Measurements from ENCODE around the gene STAM2.
"Not testable (repeated sequence)": the region's sequence is repeated elsewhere in the genome, so short reads cannot be mapped to it uniquely, and the experiment has no call there.

The STAM2 gene

DNA sequence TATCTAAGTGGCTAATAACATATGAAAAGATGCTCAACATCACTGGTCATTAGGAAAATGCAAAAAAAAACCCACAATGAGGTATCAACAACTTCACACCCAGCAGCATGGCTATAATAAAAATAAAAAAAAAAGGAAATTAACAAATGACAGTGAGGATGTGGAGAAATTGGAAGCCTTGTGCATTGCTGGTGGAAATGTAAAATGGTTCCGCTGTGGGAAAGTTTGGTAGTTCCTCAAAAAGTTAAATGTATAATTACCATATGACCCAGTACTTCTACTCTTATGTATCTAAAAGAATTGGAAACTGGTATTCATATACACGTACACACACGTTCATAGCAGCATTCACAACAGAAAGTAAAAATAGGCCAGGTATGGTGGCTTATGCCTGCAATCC lies 61.2 kb downstream of the STAM2 start:
- no peak for DNase-seq (ENCODE audit: low read depth in 2 of 3, low spot score in 1 of 3)

DNA sequence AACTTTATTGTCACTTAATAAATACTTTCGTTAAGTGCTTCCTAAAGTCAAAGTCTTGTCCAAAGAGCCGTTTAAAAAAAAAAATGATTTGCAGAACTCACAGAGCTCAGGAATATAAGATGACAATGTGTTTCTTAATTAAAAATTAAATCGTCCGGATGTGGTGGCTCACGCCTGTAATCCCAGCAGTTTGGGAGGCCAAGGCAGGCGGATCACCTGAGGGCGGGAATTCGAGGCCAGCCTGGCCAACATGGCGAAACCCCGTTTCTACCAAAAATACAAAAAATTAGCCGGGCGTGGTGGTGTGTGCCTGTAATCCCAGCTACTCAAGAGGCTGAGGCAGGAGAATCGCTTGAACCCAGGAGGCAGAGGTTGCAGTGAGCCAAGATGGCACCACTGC lies 68.4 kb downstream of the STAM2 start:
- DNase-seq (ENCODE audit: low read depth in 2 of 3, low spot score in 1 of 3), result not testable (repeated sequence)

DNA sequence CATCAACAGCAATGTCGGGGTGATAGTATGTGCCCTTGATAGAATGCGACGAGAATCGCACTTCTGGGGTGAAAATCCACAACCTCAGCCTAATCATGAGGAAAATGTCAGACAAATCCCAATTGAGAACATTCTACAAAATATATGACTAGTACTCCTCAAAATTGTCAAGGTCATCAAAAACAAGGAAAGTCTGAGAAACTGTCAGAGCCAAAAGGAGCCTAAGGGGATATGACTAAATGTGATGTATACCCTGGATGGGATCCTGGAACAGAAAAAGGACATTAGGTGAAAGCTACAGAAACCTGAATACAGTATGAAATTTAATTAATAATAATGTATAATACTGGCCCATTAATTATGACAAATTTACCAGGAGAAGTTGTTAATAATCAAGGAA lies 69.1 kb downstream of the STAM2 start:
- no peak for DNase-seq (ENCODE audit: low read depth in 2 of 3, low spot score in 1 of 3)

DNA sequence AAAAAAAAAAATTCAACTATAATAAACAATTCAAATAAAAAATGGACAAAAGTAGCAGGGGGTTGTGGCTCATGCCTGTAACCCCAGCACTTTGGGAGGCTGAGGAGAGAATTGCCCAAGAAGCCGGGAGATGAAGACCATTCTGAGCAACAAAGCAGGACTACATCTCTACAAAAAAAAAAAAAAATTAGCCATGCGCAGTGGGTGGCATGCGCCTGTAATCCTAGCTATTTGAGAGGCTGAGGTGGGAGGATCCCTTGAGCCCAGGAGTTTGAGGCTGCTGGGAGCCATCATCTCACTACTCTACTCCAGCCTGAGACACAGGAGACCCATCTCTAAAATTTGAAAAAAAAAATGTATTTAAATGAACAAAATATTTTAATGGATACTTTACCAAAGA lies 72.3 kb downstream of the STAM2 start:
- DNase-seq (ENCODE audit: low read depth in 2 of 3, low spot score in 1 of 3), result no peak

DNA sequence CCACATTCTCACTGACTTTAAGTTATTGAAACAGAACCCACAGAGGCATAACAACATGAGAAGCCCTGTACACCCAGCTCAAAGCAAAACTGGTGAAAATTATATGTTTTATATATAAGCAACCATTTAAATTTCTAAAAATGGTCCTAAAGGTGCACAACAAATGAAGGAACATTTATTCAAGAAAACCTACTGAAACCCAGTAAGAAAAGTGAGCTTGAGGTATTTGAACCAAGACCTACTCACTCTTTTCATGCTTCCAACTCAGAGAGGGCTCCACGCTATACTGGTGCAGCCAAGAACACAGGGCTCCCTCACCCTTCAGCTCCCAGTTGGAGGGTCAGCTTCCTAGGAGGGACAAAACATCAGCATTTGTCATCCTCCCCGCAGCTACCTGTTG lies 74.6 kb downstream of the STAM2 start:
- no peak for DNase-seq (ENCODE audit: low read depth in 2 of 3, low spot score in 1 of 3)

DNA sequence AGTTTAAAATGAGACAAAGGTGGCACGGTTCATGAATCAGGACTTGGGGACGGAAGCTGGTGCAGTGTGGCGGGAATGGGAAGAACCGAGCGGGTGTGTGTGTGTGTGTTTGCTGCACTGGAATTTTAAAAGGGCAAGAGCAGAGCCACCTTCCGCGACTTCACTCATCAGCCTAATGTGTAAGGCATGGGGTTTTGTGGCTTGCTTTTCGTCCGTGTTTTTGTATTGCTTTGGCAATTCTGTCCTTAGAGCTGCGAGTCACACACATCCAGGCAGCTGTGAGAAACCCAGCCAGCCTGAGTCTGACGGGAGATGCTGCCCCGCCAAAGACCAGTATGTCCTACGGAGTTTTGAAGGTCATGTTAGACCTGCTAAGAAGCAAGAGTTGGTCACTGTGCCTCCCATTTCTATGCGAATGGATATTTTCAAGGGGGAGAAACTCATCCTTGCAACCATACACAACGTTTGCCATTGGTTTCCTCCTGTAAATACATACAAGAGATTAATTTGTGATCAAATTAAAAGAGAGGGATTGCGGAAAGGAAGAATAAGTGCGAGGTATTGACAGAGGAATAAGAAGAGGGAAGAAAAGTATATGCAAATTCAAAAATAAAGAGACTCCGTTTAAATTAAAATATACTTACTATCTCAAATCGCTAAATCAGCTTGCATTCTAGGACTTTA lies 76.1 kb downstream of the STAM2 start:
- no peak for DNase-seq (ENCODE audit: low read depth in 2 of 3, low spot score in 1 of 3)

DNA sequence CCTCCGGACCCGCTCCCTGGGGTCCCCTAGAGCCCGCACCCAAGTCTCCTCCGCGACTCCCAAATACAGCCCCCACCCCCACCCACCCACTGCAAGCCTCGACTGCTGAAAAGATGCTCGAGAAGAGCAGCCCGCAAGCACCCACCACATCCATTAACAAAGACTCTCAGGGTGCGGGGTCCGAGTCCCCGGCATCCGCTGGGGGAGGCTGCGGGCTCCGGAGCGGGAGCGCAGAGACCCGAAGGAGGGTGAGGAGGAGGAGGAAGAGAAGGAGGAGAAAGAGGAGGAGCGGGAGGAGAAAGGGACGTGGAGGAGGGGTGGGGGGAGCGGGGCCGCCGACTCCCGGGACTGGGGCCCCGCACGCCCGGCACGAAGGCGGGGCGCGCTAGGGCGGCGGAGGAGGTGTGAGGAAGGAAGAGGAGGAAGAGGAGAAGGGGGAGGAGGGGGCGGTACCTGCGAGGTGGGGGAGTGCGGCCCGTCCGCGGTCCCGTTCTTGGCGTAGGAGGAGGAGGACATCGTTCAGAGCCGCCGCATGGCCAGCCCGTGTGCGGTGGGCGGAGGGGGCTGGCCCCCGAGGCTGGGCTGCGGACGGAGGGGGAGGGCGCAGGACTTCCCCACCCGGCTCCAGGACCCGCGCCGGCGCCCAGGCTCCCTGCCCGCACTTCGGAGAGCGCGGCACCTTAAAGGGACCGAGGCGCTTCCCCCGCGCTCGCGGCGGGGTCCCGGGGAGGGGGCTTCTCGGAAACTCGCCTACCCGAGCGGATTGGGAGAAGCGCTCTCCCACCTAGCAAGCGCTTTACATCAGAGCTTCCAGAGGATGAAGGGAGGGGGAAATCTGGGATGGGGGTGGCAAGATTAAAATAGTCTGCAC lies 76.8 kb downstream of the STAM2 start, which contains the start of gene CACNB4:
CACNB4 (minus strand) TSS at position 549 of the 871 bp plus-strand sequence.
- no peak for DNase-seq (ENCODE audit: low read depth in 2 of 3, low spot score in 1 of 3)

DNA sequence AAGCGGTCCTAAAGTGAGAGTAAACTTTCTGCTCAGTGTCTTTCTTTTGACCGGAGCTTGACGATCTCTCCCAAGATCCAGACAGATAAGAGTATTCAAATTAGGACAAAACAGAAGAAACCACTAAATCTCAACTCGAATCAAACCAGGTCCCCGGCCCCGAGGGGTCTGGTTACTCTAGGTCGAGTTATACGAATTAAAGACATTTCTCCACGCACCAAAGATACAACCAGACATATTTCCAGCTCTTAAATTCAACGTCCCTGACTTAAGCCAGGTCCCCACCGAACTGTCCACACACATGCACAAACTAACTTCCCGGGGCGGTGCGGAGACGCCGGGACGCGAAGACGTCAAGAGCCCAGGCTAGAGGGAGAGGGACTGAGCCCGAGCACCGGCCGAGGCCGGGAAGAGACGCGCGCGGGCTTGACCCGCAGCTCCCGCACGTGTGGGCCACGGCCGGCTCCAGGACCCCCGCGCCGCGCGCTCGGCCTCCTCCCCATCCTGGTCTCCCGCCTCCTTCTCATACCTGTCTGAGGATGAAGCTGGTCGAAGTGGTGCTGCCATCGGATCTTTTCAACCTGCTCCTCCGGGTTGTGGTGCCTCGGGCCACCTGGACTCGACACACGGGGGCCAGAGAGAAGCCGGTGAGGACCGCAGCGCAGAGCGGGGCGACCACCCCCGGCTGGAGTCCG lies 77.6 kb downstream of the STAM2 start:
- DNase-seq (ENCODE audit: low read depth in 2 of 3, low spot score in 1 of 3), result no peak

DNA sequence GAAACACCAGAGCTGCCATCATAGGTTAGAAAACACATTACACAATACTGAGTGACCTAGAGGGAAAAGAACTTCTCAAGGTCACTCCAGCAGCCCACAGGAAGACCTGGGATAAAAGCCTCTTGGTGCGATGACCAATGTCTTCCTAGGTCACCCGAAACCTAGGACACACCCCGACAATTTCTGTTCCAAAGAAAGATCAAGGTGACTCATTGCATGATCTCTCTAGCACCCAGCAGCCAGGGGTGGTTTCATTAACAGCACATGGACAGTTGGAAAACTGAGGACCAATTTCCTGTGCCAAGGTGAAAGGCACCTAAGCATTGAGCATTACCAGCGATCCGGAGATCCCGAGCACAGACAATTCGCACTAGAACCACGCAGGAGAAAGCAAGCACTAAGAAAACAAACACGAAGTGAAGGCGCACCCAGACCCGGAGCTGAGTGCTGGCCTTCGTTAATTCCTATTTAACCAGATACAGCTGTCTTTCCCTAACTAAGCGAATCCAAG lies 78.2 kb downstream of the STAM2 start:
- no peak for DNase-seq (ENCODE audit: low read depth in 2 of 3, low spot score in 1 of 3)

DNA sequence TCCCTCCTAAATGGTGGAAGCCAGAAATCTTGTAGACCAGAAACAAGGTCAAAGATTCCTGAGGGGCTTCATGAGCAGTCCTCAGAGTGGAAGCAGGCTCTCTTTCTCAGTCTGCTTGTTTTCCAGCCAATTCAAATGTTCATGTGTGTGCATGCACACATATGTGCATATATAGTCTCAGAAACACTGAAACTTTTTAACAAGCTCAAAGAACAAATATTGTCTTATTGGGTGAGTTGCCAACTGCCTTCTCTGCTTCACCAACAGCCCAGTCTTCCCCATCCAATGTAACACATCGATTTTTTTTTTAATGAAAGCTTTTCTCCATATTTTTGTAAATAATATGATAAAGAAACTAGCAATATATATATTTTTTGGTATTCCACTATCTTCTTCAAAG lies 80.4 kb downstream of the STAM2 start:
- no peak for DNase-seq (ENCODE audit: low read depth in 2 of 3, low spot score in 1 of 3)

DNA sequence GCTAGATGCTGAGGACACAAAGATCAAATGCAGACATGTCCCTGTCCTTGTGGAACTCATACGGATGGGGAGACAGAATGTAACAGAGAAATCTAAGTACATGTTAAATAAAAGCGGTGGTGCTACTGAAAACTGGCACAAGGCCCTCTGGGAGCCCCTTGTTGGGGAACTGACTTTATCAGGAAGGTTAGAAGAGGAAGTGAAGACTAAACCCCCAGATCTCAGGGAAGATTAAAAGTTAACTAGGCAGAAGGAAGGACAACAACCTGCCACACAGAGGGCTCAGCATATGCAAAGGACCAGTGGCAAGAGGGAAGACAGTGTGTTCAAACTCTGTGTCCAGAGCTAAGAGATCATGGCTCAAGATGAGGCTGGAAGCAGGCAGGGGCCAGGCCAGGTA lies 81.5 kb downstream of the STAM2 start:
- no peak for DNase-seq (ENCODE audit: low read depth in 2 of 3, low spot score in 1 of 3)

DNA sequence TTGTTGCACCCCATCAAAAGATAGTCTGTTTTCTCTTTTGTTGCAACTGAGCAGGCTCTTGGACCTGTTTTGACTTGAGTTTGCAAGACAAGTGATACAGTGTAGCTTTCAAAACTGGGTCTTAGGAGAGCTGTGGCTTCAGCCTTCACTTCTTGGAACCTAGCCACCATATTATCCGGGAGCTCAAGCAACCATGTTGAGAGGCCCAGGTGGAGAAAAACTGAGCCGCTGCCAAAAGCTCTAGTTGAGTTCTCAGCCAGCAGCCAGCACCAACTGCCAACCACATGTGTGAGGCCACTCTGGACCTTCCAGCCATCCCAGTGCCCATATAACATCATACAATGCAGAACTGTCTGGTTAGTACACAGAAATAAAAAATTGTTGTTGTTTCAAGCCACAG lies 82.1 kb downstream of the STAM2 start:
- no peak for DNase-seq (ENCODE audit: low read depth in 2 of 3, low spot score in 1 of 3)

DNA sequence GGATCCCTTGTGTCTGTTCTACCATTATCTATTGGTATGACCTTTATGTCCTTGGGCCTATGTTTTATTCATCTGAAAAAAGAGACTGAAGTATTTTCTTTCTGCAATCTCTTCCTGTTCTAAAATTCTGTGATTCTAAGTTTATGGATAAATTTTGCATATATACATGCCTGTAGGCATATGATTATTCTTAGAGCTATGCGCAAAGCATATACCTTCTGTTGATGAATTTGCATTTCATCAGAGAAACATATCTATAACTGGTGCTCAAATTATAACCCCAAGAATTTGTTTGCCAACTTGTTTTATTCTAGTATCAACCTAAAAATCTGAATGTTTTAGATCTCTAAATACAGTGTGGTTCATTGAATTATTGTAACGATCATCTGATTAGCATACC lies 83.5 kb downstream of the STAM2 start:
- no peak for DNase-seq (ENCODE audit: low read depth in 2 of 3, low spot score in 1 of 3)

DNA sequence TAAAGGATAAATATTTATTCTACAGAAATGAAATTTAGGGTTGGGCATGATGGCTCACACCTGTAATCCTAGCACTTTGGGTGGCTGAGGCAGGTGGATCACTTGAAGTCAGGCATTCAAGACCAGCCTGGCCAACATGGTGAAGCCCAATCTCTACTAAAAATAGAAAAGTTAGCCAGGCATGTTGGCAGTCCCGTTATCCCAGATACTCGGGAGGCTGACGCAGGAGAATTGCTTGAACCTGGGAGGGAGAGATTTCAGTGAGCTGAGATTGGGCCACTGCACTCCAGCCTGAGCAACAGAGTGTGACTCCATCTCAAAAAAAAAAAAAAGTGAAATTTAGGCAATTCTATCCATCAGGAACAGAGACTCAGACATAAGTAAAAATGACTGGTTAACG lies 84.8 kb downstream of the STAM2 start:
- DNase-seq (ENCODE audit: low read depth in 2 of 3, low spot score in 1 of 3), result not testable (repeated sequence)

DNA sequence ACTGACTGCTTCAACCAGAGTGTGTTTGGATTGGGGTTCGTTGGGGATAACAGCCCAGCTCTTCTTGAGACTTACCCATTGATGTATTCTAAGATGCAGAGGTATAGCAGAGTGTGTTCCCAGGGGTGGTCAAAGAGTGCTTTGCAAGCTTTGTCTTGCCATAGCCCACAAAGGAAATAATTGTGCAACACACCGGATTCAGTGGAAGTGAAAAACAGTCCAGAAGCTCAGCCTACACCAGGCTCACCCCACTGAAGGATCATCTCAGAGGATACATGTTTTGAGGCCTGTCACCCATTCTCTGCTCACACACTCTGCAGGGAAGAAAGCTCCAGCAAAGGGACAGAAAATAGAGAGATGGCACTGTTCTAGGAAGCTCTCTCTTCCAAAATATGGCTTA lies 86.3 kb downstream of the STAM2 start:
- DNase-seq (ENCODE audit: low read depth in 2 of 3, low spot score in 1 of 3), result no peak

DNA sequence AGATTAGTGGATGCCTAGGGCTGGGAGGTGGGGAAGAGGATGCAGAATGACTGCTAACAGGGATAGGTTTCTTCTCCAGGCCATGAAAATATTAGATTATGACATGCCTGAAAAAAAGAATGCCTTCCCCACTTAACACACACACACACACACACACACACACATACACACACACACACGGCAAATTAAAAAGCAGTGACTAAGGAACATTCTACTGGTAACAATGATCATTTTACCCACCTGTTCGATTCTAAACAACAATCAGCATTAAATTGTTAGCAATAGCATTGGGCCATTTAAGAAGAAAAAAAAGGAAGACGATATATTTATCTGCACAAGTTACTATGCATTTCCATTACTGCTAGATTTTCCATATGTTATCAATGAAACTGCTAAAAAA lies 87.6 kb downstream of the STAM2 start:
- DNase-seq (ENCODE audit: low read depth in 2 of 3, low spot score in 1 of 3), result no peak

DNA sequence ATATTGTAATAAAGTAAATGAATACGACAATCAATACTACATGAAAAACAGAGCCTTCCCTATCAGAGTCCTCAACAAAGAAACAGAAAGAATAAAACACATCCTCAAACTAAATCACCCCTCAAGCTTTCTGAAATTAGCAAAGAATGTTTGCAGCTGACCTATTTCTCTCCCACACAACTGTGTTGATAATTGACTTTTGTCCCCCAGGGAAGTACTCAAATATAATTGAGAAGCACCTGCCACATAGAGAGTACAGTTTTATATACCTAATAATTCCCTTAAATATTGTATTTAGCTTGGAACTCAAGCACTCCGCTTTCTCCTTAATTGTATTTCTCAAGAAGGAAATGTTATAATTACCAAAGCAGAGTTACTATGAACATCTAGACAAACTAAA lies 89.3 kb downstream of the STAM2 start:
- no peak for DNase-seq (ENCODE audit: low read depth in 2 of 3, low spot score in 1 of 3)

DNA sequence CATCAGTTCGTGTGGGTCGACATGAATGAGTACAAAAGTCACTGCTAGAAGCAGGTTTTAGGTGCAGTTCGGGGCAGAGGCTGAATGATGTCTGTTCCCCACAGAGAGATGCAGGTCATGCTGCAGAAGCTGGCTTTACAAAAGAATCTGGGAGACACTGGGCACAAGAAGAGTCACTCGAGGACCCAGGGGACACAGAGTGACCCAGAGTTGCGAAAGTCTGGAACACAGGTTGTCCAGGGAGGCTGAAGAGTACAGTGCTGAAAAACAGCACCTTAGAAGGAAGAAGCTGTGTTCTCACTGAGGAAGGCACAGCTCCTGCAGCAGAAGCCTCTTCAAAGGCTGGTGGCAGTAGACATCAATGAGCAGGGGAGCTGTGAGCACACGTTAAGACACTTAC lies 91.5 kb downstream of the STAM2 start:
- no peak for DNase-seq (ENCODE audit: low read depth in 2 of 3, low spot score in 1 of 3)

DNA sequence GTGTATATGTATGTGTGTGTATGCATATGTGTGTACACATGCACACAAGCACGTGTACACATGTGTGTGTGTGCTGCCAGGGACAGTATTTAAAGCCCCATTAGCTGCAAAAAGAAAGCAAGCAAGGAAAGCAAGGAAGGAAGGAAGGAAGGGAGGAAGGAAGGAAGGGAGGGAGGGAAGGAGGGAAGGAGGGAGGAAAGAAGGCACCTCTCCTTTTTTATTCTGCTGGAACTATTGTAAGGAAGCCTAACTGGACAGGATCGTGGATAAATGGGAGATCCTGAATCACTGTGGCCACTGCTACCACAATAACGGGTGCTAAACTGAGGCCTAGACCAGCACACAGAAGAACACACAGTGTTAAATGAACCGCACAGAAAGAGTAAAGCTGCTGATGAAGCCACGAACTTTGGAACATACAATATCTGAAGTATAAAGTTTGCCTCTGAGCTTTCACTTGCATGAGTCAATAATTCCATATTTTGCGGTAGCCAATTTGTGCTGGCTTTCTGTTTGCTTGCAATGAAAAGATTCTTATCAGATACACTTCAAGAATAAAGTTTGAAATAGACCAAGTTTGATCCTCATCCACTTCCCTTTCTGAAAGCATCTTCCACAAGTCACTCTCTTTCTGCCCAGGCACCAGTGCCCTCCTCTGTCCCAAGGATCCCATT lies 92.2 kb downstream of the STAM2 start:
- DNase-seq (ENCODE audit: low read depth in 2 of 3, low spot score in 1 of 3), result no peak

DNA sequence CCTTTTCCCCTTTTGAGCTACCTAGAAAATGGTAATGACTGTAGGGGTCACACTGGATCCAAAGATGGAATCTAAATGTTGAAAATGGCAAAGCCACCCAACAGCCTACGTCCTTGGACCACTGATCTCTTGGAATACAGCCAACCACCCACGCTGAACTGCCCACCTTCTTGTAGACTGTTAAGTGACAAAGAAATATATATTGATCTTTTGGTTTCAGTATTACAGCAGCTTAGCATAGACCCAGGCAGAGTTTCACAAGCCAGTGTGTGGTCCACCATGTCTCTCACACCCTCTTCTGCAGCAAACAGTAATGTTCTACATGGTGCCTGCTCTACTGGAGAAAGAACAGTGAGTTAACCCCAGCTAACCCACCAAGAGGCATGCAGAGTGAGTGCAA lies 96.9 kb downstream of the STAM2 start:
- DNase-seq (ENCODE audit: low read depth in 2 of 3, low spot score in 1 of 3), result no peak

DNA sequence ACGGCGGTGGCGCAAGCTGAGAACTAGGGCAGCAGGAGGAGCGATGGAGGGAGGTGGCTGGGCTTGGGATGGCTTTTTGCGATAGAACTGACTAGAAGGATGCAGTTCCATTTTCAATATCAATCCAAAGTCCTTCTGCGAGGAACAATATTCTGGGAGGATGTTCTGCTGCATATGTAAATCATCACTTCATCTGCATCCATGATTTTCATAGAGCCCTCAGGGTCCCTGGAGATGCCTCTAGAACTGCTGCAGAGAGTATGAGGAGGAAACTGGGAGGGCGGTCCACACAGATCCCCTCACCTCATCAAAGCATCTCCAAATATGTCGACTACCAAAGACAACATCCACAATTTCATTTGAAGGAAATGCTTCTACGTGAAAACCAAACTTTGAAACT lies 97.5 kb downstream of the STAM2 start:
- no peak for DNase-seq (ENCODE audit: low read depth in 2 of 3, low spot score in 1 of 3)

All from stimulated activated CD4-positive, alpha-beta T cell treated with anti-CD3 and anti-CD28 coated beads, Interleukin-12 subunit alpha, Interleukin-12 subunit beta, amount 100 ng/mL, for 48 hours (primary cell).